GM18520 (cell line): ENCODE results near the gene AP5Z1.

ENCODE experiments used
- ATAC-seq: cut with Tn5 transposase; IDR thresholded peaks from one replicate; pipeline ENCODE4 v1.9.1; 2021; ENCODE audit not compliant: unreplicated experiment

The AP5Z1 gene

DNA sequence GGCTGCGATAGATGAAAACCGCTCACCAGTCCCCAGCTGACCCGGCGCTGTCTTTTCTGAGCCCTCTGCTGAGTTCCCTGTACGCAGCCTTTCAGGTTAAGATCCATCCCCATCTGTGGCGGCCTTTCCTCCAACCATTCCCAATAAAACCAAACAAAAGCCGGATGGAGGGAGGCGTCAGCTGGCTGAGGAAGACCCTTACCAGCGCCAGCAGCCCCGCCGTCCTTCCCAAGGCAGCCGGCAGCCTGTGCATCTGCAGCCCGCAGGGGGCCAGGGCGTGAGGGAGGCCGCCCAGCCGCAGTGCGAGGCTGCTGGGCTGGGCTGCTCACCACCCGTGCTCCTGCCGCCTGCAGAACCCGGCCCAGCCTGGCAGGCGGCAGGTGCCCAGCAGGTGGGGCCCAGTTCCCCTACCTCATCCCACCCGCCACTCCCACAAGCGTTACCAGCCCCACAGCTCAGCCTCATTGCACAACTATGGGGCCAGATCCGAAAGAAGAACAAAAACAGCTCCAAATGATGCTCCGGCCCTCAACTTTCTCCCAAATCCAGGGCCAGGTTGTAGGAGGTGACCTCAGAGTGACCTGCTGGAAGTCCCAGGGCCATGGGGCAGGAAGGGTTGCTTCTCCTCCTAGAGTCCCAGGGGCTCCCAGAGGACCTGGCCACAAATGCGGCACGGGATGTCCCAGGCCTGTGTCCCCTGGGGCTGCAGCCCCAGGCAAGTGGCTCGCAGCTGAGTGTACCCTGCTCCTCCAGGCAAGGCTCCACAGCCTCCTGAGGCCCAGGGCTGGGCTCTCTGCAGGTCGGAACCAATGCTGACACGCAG is 62.6 kb downstream of the AP5Z1 start:
- no peak for ATAC-seq

DNA sequence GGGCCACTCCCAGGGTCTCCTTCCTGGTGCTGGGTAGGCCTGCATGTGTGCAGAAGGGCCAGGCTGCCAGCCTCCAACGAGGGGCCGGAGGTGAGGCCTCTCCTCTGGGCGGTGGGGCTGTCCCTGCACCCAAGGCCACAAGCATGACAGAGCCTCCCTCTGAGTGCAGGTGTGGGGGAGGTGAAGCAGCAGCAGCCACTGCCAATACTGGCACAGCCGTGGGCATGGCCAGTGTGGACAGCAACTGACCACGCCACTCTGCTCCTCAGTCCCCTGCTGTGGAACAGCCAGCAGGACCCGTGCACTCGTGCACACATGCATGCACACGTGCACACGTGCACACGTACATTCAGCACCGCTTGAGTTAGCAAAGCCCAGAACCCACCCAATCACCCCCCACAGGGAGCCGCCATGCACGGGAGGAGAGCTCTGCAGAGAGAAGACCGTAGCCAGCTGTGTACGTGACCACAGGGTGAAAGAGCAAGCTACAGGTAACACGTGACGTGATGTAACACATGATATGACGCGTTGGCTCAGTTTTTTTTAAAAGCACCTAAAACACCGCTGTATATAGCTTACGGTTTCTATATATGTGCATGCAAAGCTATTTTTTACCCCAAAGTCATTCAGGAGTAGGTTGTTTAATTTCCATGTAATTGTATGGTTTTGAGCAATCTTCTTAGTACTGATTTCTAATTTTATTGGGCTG is 63.4 kb downstream of the AP5Z1 start:
- ATAC-seq = no peak

DNA sequence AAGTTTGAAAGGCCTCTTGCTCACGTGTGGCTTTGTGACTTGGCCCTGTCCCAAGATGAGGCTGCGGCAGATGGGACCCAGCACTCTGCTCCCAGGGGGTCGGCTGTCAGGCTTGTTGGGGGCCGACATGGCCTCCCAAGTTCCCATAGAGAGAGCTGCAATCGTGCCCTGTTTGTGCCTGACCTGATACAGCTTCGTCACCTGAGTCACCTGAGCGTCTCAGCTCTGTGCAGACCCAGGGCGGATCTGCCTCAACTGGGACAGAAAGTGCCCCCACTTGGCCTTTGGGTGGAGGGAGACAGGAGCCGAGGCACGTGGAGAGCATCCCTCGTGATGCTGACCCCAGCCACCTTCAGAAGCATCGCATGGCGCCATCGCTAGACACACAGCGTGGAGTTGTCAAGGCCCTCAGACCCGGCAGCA is 64.7 kb downstream of the AP5Z1 start:
- ATAC-seq = no peak
